Activated CD8-positive, alpha-beta memory T cell treated with anti-CD3 and anti-CD28 coated beads for 1 hour (primary cell): ENCODE data around the gene TMEM126A.

Source experiments
- DNase-seq, 2 donors: peaks; one replicate each; pipeline ENCODE4 v3.0.0-alpha.2; 2020; ENCODE audit warnings: low read depth in 1 of 2; ENCODE audit errors: extremely low read depth in 1 of 2

Gene TMEM126A

DNA sequence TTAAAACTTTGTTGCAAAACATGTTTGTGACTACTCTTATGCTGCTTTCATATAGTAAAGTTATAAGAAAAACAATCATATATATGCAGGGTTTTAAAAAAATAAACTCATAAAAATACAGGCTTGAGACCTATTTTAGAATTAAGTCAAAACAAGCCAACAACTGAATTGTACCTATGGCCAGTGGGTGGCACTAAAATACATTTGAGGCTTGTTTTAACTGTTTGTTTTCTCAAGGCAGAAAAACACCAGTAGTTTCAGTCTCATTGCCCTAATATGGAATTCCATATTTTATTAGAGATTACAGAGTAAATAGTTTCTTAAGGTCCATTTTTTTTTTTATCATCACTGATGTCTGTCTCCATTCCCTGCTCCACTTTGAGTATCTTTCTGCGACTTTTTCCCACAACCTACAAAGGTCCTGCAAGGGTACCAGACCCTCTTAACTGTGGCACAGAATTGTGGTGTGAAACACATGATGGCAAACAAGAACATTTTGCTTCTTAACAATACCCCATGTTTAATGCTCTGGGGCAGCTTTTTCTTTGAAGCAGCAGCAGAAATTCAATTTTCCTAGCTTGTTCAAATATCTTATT lies 46.7 kb downstream of the TMEM126A start:
- DNase-seq: no peak

- no peak for DNase-seq
Observed at GRCh38 chr11:85695546-85695945, 47.8 kb downstream of the TMEM126A start.

- no peak for DNase-seq
Observed at GRCh38 chr11:85697747-85698146, 50.0 kb downstream of the TMEM126A start.

- DNase-seq: no peak
Observed at GRCh38 chr11:85698195-85698594, 50.4 kb downstream of the TMEM126A start.

DNA sequence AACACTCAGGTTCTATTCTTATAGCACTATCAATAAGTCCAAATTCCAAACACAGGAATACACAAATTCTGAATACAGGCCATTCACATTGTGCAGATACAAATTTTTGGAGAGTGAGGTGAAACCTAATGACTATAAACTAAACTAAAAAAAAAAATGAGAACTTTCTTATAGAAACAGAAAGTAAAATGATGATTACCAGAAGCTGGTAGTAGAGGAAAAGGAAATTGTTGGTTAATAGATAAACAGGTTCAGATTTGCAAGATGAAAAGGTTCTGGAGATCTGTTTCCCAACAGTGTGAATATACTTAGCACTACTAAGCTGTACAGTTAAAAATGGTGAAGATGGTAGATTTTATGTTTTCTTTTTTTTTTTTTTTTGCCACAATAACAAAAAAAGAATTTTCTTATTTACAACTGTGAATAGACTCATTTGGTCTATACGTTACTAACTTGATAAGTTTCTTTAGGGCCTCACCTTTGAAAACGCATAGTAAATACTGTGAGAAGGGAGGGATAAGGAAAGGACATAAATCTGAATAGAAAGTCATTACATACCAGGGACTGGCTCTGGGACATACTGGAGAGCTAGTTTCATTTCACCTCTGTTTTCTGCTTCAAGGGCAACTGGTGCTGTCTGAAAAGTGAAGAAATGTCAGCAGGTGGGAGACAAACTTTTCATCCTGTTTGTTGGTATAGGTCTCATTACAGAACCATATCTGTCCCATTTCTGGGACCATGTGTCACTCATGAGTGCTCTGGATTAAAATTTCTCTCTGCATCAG lies 52.4 kb downstream of the TMEM126A start:
- DNase-seq: no peak

GRCh38 chr11:85704967-85705366 lies 57.2 kb downstream of the TMEM126A start:
- DNase-seq: no peak

- DNase-seq: no peak
Observed at GRCh38 chr11:85705800-85706199, 58.0 kb downstream of the TMEM126A start.
